ENCODE data around the gene BIRC2. TPM values are rescaled to one million over a fixed set of nuclear protein-coding genes. Genes with fewer than 3 reads are reported as not detected.

Gene BIRC2
- total and polyA plus RNA-seq, 2 experiments from 2014 or later, result 15.3 to 25.2 TPM

DNA sequence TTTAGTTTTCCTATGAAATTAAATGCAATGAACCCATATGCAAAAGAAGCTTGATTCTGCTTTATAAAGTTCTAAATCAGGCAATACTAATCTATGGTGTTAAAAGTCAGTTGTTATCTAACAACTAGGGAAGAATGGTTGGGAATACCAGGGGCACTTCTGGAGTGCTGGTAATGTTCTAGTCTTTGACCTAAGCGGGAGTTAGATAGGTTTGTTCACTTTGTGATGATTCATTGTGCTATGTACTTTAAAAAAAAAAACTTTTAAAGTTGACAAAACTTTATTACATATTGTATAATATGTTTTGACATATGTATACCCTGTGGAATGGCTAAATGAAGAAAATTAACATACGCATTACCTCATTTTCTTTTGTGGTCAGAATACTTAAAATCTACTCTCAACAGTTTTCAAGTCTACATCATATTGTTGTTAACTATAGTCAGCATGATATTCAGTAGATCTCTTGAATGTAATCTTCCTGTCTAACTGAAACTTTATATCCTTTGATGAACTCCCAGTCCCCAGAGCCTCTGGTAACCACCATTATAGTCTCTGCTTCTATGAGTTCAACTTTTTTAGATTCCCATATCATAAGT, 39.2 kb downstream of the BIRC2 start:
- H3K36me3 ChIP-seq (ENCODE audit: insufficient read depth), result no peaks in the 10 kb centered on the region
- H3K79me2 ChIP-seq (replicated peaks; ENCODE audit: insufficient read depth), result no peaks in the 10 kb centered on the region
- no peak overlapping the region for H3K27ac Mint-ChIP-seq
- no peaks in the 10 kb centered on the region for H3F3A ChIP-seq (replicated peaks; ENCODE audit: low read depth)
- no peak overlapping the region for H3K4me3 ChIP-seq
- H3K27ac ChIP-seq (ENCODE audit: low read depth), result no peak overlapping the region
- H3K4me3 Mint-ChIP-seq, result no peak overlapping the region
- DNase-seq (ENCODE audit: low spot score) (no peak), ATAC-seq (no peak)
- peaks cover 4% of the 10 kb centered on the region for H3K27me3 Mint-ChIP-seq (ENCODE audit: insufficient read depth, low read depth, poor library complexity)
- no peak overlapping the region for H3K4me2 ChIP-seq
- peaks cover 18% of the 10 kb centered on the region for H3K4me1 Mint-ChIP-seq
- no peak overlapping the region for H2AFZ ChIP-seq
- H3K9me2 ChIP-seq (ENCODE audit: insufficient read depth), result no peaks in the 10 kb centered on the region
- H4K20me1 ChIP-seq (replicated peaks; ENCODE audit: insufficient read depth), result no peaks in the 10 kb centered on the region
- peaks cover 3% of the 10 kb centered on the region; the same call in 1 of the 3 replicates for H3K36me3 Mint-ChIP-seq (ENCODE audit: low read depth)
- no peaks in the 10 kb centered on the region for H3K9me3 Mint-ChIP-seq
- no peaks in the 10 kb centered on the region for H3K27me3 ChIP-seq (ENCODE audit: insufficient read depth)
- H3K4me1 ChIP-seq (ENCODE audit: insufficient read depth), result no peaks in the 10 kb centered on the region
- TF ChIP-seq CREB1 (CRISPR knock-in tag; IDR thresholded peaks at IDR 0.05; ENCODE audit: low read depth), result no peak
- TF ChIP-seq JUNB (IDR thresholded peaks at IDR 0.05; ENCODE audit: unreplicated experiment), result no peak

DNA sequence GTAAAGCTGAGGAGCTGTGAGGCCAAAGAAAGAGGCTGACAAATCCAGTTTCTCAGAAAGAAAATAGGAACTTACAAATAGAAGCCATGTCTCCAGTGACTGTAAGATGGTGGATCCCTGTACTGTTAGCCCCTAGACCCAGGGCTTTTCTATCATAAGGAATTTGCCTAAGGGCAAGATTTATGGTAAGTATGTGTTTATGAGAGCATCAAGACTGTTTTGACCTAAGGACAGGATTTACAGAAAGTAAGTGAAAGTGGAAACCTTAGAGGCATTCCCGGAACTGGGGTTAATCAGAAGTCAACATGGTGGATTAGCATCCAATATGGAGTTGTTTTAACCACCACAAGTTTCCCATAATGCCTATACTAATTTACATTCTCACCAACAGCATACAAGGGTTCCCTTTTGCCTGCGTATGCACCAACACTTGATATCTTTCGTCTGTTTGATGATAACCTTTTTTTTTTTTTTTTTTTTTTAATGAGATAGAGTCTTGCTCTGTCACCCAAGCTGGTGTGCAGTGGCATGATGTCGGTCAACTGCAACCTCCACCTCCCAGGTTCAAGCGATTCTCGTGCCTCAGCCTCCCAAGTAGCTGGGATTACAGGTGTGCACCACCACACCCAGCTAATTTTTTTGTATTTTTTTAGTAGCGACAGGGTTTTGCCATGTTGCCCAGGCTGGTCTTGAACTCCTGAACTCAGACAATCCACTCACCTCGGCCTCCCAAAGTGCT, 40.2 kb downstream of the BIRC2 start:
- H3K4me3 ChIP-seq, result no peak overlapping the region
- H3K27ac Mint-ChIP-seq, result no peak overlapping the region
- no peaks in the 10 kb centered on the region for H3K27me3 ChIP-seq (ENCODE audit: insufficient read depth)
- peaks cover 18% of the 10 kb centered on the region for H3K4me1 Mint-ChIP-seq
- peaks cover 6% of the 10 kb centered on the region for H3K27me3 Mint-ChIP-seq (ENCODE audit: insufficient read depth, low read depth, poor library complexity)
- H3K79me2 ChIP-seq (replicated peaks; ENCODE audit: insufficient read depth), result no peaks in the 10 kb centered on the region
- no peaks in the 10 kb centered on the region for H3K36me3 ChIP-seq (ENCODE audit: insufficient read depth)
- H3K36me3 Mint-ChIP-seq (ENCODE audit: low read depth), result peaks cover 3% of the 10 kb centered on the region; the same call in 1 of the 3 replicates
- no peaks in the 10 kb centered on the region for H3F3A ChIP-seq (replicated peaks; ENCODE audit: low read depth)
- no peaks in the 10 kb centered on the region for H4K20me1 ChIP-seq (replicated peaks; ENCODE audit: insufficient read depth)
- H3K9me2 ChIP-seq (ENCODE audit: insufficient read depth), result no peaks in the 10 kb centered on the region
- H3K4me1 ChIP-seq (ENCODE audit: insufficient read depth), result no peaks in the 10 kb centered on the region
- no peak overlapping the region for H3K27ac ChIP-seq (ENCODE audit: low read depth)
- H3K4me3 Mint-ChIP-seq, result no peak overlapping the region
- no peak for DNase-seq (ENCODE audit: low spot score)
- no peak overlapping the region for H2AFZ ChIP-seq
- TF ChIP-seq, protein P1, sequence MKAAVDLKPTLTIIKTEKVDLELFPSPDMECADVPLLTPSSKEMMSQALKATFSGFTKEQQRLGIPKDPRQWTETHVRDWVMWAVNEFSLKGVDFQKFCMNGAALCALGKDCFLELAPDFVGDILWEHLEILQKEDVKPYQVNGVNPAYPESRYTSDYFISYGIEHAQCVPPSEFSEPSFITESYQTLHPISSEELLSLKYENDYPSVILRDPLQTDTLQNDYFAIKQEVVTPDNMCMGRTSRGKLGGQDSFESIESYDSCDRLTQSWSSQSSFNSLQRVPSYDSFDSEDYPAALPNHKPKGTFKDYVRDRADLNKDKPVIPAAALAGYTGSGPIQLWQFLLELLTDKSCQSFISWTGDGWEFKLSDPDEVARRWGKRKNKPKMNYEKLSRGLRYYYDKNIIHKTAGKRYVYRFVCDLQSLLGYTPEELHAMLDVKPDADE (IDR thresholded peaks at IDR 0.05), result no peak
- TF ChIP-seq JUNB (IDR thresholded peaks at IDR 0.05; ENCODE audit: unreplicated experiment) (no peak), ZNF114 (CRISPR knock-in tag; IDR thresholded peaks at IDR 0.05) (no peak), POLR2AphosphoS5 (IDR thresholded peaks at IDR 0.05; ENCODE audit: low read depth) (no peak), ZNF331 (CRISPR knock-in tag; IDR thresholded peaks at IDR 0.05; ENCODE audit: low read depth) (no peak), EZH2 (IDR thresholded peaks at IDR 0.05; ENCODE audit: low read depth, unreplicated experiment) (no peak), EZH2phosphoT487 (IDR thresholded peaks at IDR 0.05; ENCODE audit: unreplicated experiment) (no peak)
- TF ChIP-seq, protein P2, sequence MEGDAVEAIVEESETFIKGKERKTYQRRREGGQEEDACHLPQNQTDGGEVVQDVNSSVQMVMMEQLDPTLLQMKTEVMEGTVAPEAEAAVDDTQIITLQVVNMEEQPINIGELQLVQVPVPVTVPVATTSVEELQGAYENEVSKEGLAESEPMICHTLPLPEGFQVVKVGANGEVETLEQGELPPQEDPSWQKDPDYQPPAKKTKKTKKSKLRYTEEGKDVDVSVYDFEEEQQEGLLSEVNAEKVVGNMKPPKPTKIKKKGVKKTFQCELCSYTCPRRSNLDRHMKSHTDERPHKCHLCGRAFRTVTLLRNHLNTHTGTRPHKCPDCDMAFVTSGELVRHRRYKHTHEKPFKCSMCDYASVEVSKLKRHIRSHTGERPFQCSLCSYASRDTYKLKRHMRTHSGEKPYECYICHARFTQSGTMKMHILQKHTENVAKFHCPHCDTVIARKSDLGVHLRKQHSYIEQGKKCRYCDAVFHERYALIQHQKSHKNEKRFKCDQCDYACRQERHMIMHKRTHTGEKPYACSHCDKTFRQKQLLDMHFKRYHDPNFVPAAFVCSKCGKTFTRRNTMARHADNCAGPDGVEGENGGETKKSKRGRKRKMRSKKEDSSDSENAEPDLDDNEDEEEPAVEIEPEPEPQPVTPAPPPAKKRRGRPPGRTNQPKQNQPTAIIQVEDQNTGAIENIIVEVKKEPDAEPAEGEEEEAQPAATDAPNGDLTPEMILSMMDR (conservative IDR thresholded peaks at IDR 0.05; ENCODE audit: low read depth in 2 of 2), result no peak
- TF ChIP-seq, protein P3, sequence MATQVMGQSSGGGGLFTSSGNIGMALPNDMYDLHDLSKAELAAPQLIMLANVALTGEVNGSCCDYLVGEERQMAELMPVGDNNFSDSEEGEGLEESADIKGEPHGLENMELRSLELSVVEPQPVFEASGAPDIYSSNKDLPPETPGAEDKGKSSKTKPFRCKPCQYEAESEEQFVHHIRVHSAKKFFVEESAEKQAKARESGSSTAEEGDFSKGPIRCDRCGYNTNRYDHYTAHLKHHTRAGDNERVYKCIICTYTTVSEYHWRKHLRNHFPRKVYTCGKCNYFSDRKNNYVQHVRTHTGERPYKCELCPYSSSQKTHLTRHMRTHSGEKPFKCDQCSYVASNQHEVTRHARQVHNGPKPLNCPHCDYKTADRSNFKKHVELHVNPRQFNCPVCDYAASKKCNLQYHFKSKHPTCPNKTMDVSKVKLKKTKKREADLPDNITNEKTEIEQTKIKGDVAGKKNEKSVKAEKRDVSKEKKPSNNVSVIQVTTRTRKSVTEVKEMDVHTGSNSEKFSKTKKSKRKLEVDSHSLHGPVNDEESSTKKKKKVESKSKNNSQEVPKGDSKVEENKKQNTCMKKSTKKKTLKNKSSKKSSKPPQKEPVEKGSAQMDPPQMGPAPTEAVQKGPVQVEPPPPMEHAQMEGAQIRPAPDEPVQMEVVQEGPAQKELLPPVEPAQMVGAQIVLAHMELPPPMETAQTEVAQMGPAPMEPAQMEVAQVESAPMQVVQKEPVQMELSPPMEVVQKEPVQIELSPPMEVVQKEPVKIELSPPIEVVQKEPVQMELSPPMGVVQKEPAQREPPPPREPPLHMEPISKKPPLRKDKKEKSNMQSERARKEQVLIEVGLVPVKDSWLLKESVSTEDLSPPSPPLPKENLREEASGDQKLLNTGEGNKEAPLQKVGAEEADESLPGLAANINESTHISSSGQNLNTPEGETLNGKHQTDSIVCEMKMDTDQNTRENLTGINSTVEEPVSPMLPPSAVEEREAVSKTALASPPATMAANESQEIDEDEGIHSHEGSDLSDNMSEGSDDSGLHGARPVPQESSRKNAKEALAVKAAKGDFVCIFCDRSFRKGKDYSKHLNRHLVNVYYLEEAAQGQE (IDR thresholded peaks at IDR 0.05; ENCODE audit: unreplicated experiment), result no peak
- no peak overlapping the region for H3K4me2 ChIP-seq
- no peak for ATAC-seq
- no peaks in the 10 kb centered on the region for H3K9me3 Mint-ChIP-seq

All from GM23338 (cell line).